HG03039 (cell line): ENCODE results near the gene SCIN.
"Not testable (repeated sequence)": the region's sequence is repeated elsewhere in the genome, so short reads cannot be mapped to it uniquely, and the experiment has no call there.

Experiments
- ATAC-seq: cut with Tn5 transposase; IDR thresholded peaks from one replicate; pipeline ENCODE4 v1.9.1; 2021; ENCODE audit warnings: mild to moderate bottlenecking, moderate library complexity; ENCODE audit not compliant: unreplicated experiment

SCIN gene

DNA sequence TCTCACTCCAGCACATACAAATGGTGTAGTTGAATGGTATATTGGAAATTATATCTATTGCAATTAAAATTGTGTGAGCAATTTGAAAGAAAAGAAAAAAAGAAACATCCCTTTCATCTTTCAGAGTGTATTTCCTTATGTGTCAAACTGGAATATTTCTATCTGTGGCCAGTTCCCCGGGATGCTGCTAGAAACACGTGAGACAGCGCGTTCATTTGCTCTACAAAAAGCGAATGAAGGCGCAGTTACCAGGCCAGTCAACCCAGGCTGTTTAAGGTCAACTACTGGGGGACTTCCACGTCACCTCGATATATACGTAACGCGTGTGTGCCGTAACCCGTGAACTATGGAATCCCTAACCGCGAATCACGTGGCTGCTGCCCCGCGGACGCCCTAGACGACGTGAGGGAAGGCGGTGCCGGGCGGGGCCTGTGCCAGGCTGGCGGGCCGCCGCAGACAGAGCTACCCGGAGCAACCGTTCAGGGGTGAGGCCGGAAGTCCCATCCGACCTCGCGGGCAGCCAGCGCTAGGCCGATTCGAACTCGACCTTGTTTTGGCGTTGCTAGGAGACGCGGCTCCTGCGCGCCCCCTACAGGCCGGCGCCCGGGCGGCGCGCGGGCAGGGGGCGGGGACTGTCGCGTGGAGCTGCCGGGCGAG, 115.8 kb downstream of the SCIN start:
- peak; percentile 80 for ATAC-seq

GRCh38 chr7:12686891-12687717, 116.6 kb downstream of the SCIN start, which contains the start of gene ARL4A:
ARL4A (plus strand) TSS chr7:12687633; CDS start chr7:12688255, 622 bp downstream.
- ATAC-seq: peak; percentile 79

DNA sequence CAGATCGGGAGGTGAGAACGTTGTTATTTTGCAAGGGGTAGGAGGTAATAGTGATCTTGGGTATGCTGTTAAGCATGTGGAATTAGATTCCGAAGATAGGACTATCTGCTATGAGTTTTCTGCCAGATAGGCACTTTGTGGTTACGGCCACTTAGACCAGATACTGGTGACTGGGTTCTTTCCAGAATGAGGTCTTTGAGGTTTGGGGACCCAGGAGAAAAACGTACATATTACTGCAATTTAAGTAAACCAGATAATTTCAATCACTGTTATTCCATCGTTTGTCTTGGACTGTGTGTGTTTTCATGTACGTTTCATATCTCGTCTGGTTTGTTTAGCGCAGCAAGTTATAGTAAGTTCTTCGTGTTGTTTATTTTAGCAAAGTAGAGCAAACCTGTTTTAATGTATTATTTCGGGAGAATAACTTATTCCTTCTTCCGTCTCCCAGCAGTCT, 117.2 kb downstream of the SCIN start:
- ATAC-seq: no peak

GRCh38 chr7:12688485-12689170, 118.1 kb downstream of the SCIN start:
- not testable (repeated sequence) for ATAC-seq

GRCh38 chr7:12689451-12689850, 118.9 kb downstream of the SCIN start:
- ATAC-seq: no peak

- no peak for ATAC-seq
Observed at GRCh38 chr7:12690041-12690878, 119.7 kb downstream of the SCIN start.

DNA sequence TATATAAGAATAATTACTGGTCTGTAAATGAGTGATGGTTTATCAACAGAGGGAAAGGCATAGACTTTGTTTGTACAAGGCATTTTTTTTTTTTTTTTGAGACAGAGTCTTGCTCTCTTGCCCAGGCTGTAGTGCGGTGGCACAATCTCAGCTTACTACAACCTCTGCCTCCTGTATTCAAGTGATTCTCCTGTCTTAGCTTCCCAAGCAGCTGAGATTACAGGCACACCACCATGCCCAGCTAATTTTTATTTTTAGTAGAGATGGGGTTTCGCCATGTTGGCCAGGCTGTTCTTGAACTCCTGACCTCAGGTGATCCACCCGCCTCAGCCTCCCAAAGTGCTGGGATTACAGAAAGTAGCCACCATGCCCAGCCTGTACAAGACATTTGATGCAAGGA, 120.9 kb downstream of the SCIN start:
- ATAC-seq: not testable (repeated sequence)

- no peak for ATAC-seq
Observed at GRCh38 chr7:12692035-12692434, 121.5 kb downstream of the SCIN start.

GRCh38 chr7:12692479-12693259, 122.1 kb downstream of the SCIN start:
- no peak for ATAC-seq

DNA sequence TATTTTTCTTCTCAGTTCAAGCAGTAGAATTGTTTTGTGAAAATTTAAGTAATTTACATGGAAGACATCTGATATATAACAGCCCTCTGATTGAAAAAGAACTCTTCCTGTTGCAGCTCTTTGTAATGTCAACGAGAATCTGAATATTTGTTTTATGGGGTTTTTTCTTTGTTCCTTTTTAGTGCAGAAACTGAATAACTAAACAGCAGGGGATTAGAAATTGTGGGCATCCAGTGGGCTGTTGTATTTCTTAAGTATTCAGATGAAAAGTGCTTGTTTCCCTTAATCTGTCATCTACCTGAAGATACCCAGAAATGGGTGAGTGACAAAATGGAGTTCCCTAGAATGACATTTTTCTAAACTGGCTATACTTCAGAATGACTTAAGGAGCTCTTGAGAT, 124.3 kb downstream of the SCIN start:
- ATAC-seq: no peak

GRCh38 chr7:12695965-12696364, 125.4 kb downstream of the SCIN start:
- ATAC-seq: no peak

- no peak for ATAC-seq
Observed at GRCh38 chr7:12699299-12699698, 128.8 kb downstream of the SCIN start.

DNA sequence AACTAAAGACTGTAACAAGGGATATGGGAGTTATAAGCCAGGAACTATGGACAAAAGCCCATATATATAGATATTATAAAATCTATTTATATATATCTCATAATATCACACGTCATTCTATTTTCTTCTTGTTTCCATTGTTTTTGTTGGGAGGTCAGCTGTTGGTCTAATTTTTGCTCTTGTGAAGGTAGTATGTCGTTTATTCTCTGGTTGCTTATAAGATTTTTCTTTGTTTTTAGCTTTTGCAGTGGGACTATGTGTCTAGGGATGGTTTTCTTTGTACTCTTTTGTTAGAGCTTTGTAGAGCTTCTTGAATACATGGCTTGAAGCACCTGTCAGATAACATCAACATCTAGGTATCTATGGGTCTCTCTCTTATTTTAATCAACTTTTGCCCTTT, 130.9 kb downstream of the SCIN start:
- no peak for ATAC-seq

DNA sequence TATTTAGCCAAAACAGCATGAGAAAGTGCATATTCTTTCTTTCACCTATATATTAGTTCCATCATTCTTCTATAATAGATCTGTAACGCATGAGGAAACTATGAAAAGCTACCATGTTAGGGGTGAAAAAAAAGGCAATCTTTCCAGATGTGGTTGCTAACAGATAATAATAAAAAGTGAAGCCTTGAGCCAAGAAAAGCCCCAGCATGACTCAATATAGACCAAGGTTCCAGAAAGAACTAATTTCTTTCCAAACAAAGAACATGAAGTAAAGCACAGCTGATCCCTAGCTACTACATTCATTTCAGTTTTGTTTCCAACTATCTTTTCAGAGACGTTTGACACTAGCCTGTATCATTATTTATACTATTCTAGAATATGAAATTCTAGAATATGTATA, 133.4 kb downstream of the SCIN start:
- ATAC-seq: no peak

DNA sequence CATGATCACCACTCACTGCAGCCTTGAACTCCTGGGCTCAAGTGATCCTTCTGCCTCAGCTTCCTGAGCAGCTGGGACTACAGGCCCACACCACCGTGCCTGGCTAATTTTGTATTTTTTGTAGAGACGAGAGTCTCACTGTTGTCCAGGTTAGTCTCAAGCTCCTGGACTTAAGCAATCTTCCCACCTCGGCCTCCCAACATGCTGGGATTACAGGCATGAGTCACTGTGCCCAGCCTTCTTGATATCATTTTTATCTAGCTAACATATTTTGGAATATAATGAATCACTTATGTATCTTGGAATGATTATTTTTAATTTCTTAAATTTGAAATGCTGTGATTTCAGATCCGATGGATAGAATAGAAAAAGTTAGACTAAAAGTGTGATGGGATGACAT, 135.4 kb downstream of the SCIN start:
- no peak for ATAC-seq

- no peak for ATAC-seq
Observed at GRCh38 chr7:12706900-12707536, 136.5 kb downstream of the SCIN start.

DNA sequence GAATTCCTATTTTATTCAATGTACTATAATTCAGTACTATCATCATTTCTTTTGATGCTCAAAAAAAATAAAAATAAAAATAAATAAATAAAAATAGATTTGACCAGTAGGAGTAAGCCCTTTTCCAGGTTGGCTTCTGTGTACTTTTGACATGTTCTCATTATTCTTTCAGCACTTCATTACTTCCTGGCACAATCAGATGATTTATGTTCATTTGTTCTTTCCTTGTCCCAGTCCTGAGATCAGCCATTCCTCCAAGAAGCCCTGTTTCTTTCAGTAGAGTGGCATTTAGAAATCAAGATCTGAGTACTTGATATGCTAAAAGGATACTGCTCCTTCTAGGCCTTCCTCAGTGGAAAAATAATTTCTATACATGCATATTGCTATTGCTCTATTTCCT, 137.8 kb downstream of the SCIN start:
- ATAC-seq: no peak
